Right lobe of liver (tissue), 6 donors: ENCODE measurements around the gene USP28. TPM values are rescaled to one million over a fixed set of nuclear protein-coding genes. Genes with fewer than 3 reads are reported as not detected.

Source experiments
- ATAC-seq, 4 donors: fragments of 200-7000 bp; cut with Tn5 transposase; one replicate each; pipeline ENCODE4 v1.9.1; 2020; ENCODE audit warnings: mild to moderate bottlenecking in 4 of 4, moderate library complexity in 4 of 4
- DNase-seq, 3 donors: peaks; one replicate each; pipeline ENCODE4 v3.0.0-alpha.2; 2020
- H3K27ac ChIP-seq, 3 donors: fragments of 200-600 bp; one replicate each; pipeline ENCODE4 v1.8.0; 2022
- H3K27me3 ChIP-seq, 2 donors: fragments of 200-600 bp; one replicate each; pipeline ENCODE4 v1.8.0; 2022
- H3K36me3 ChIP-seq, 4 donors: fragments of 200-600 bp; sonication (generic) in 1 of 4; one replicate each; pipeline versions ENCODE4 v1.5.1 to v1.8.0; 2017 to 2022; ENCODE audit warnings: control low read depth in 1 of 4
- H3K4me1 ChIP-seq, 4 donors: fragments of 200-600 bp; sonication (generic) in 1 of 4; one replicate each; pipeline versions ENCODE4 v1.5.1 to v1.8.0; 2017 to 2022; ENCODE audit warnings: control low read depth in 1 of 4
- H3K4me3 ChIP-seq, 3 donors: fragments of 200-600 bp; one replicate each; pipeline ENCODE4 v1.8.0; 2022
- H3K9me3 ChIP-seq, 4 donors: fragments of 200-600 bp; sonication (generic) in 1 of 4; one replicate each; pipeline versions ENCODE4 v1.5.1 to v1.8.0; 2017 to 2022; ENCODE audit warnings: control low read depth in 1 of 4
- CTCF ChIP-seq, 4 donors: fragments of 200-600 bp in 3 of 4; fragments of 450-650 bp in 1 of 4; IDR thresholded peaks; one replicate each; pipeline versions ENCODE4 v1.5.1 to v1.8.0; 2016 to 2022; ENCODE audit warnings: antibody characterized with exemption in 4 of 4, mild to moderate bottlenecking in 2 of 4
- POLR2A ChIP-seq: fragments of 450-650 bp; IDR thresholded peaks from one replicate; pipeline ENCODE4 v1.6.1; 2017; ENCODE audit warnings: antibody characterized with exemption, mild to moderate bottlenecking
- WGBS: methylation state at CpG from one replicate; pipeline ENCODE4 v1.1.6; 2018; ENCODE audit warnings: low coverage, low lambda C conversion rate; ENCODE audit not compliant: insufficient coverage; ENCODE audit errors: missing lambda C conversion rate; 5-methylcytosine and 5-hydroxymethylcytosine counted together
- intact Hi-C, 2 donors: fragments of 100-400 bp; cut with DNase I; formaldehyde crosslinking; loops; one replicate each; pipeline versions ENCODE4 v1.11.2 to v1.14.1; 2022
- total RNA-seq, 6 experiments: library from RNA; depleted of rRNA in 2 of 6; stranded (reverse); fragments of >200 nt in 2 of 6; fragmentation: NEBNext Ultra II Directional in 3 of 6; extraction: Animal tissue kit (Norgen Biotek cat#: 25700) in 3 of 6; gene quantifications; one replicate each; pipeline versions ENCODE4 v1.1.0 to v1.2.4, GENCODE V29; 2016 to 2023
- donor health status: DM: no; HTN: yes; CAD: no.
- donor health status: DM: no; HTN: no; CAD: no.
- donor health status: DM: no; HTN: no; CAD: no.
- donor health status: DM: no; HTN: yes; CAD: no.
- donor health status: DM: no; HTN: yes; CAD: no.

The USP28 gene
- total RNA-seq, 6 experiments from 2014 or later, result 12.1 to 15.3 (median 14.4) TPM

GRCh38 chr11:113847580-113847979, 27.8 kb downstream of the USP28 start:
- no peak for DNase-seq
- no peaks in the 10 kb centered on the region for H3K4me1 ChIP-seq
- no peaks in the 10 kb centered on the region for H3K27me3 ChIP-seq
- peaks cover 0 to 6% (median 1%) of the 10 kb centered on the region in 4 donors for H3K36me3 ChIP-seq
- H3K9me3 ChIP-seq, result no peaks in the 10 kb centered on the region
- ATAC-seq, result no peak
- intact Hi-C loops, result no loop called here
- no peak overlapping the region for H3K27ac ChIP-seq
- H3K4me3 ChIP-seq, result no peak overlapping the region
- TF ChIP-seq CTCF (IDR thresholded peaks at IDR 0.05), result no peak

- DNase-seq, result no peak
- Histone ChIP-seq H3K27me3 (no peaks in the 10 kb centered on the region), H3K36me3 (peaks cover 0 to 4% (median under 1%) of the 10 kb centered on the region in 4 donors), H3K9me3 (no peaks in the 10 kb centered on the region), H3K27ac (no peak overlapping the region), H3K4me3 (no peak overlapping the region), H3K4me1 (no peaks in the 10 kb centered on the region)
- intact Hi-C loops, result no loop called here
- no peak for ATAC-seq
- WGBS, result 95% methylated on average over 6 of the region's 6 CpGs
- TF ChIP-seq CTCF (IDR thresholded peaks at IDR 0.05), result no peak
Observed at GRCh38 chr11:113847111-113847510, 28.3 kb downstream of the USP28 start.

- ATAC-seq (no peak), DNase-seq (no peak)
- intact Hi-C loops, result no loop called here
- H3K4me3 ChIP-seq, result no peak overlapping the region
- 100% methylated on average over 1 of the region's 1 CpG for WGBS
- peaks cover 0 to 12% (median 6%) of the 10 kb centered on the region in 4 donors for H3K36me3 ChIP-seq
- no peak overlapping the region for H3K27ac ChIP-seq
- TF ChIP-seq CTCF (IDR thresholded peaks at IDR 0.05) (no peak), POLR2A (no peak)
- H3K9me3 ChIP-seq, result no peaks in the 10 kb centered on the region
- no peaks in the 10 kb centered on the region for H3K27me3 ChIP-seq
- H3K4me1 ChIP-seq, result no peaks in the 10 kb centered on the region
Observed at GRCh38 chr11:113841691-113842090, 33.7 kb downstream of the USP28 start.

GRCh38 chr11:113840932-113841664, 34.3 kb downstream of the USP28 start:
- ATAC-seq (no peak), DNase-seq (no peak)
- H3K27ac ChIP-seq, result no peak overlapping the region
- H3K4me1 ChIP-seq, result no peaks in the 10 kb centered on the region
- H3K27me3 ChIP-seq, result no peaks in the 10 kb centered on the region
- no peak for TF ChIP-seq POLR2A
- no peak for TF ChIP-seq CTCF (IDR thresholded peaks at IDR 0.05)
- no peak overlapping the region for H3K4me3 ChIP-seq
- 70% methylated on average over 3 of the region's 3 CpGs for WGBS
- H3K36me3 ChIP-seq, result peaks cover 0 to 12% (median 6%) of the 10 kb centered on the region in 4 donors
- intact Hi-C loops, result no loop called here
- H3K9me3 ChIP-seq, result no peaks in the 10 kb centered on the region

GRCh38 chr11:113839842-113840241, 35.5 kb downstream of the USP28 start:
- Histone ChIP-seq H3K27ac (no peak overlapping the region), H3K4me3 (no peak overlapping the region), H3K36me3 (peaks cover 0 to 12% (median 6%) of the 10 kb centered on the region in 4 donors), H3K9me3 (no peaks in the 10 kb centered on the region), H3K4me1 (no peaks in the 10 kb centered on the region), H3K27me3 (no peaks in the 10 kb centered on the region)
- no peak for DNase-seq
- intact Hi-C loops, result no loop called here
- 93% methylated on average over 6 of the region's 6 CpGs for WGBS
- no peak for TF ChIP-seq POLR2A
- no peak for TF ChIP-seq CTCF (IDR thresholded peaks at IDR 0.05)
- no peak for ATAC-seq
